H1 (cell line): Measurements from ENCODE around the gene DGKI. TPM values are rescaled to one million over a fixed set of nuclear protein-coding genes. Genes with fewer than 3 reads are reported as not detected.

ENCODE experiments used
- CTCF ChIA-PET: fragments of 300-600 bp; sonication (Branson Sonifier 250); formaldehyde crosslinking; loops from one replicate; lab custom pipeline; 2021; ENCODE audit not compliant: partially characterized antibody; lab: Charles Lee
- POLR2A ChIA-PET: fragments of 300-600 bp; sonication (Branson Sonifier 250); formaldehyde crosslinking; loops from one replicate; lab custom pipeline; 2021; ENCODE audit warnings: inconsistent platforms; ENCODE audit not compliant: partially characterized antibody; lab: Charles Lee
- DNase-seq, 2 experiments: peaks; one replicate each; pipeline versions ENCODE4 v3.0.0 to v3.0.0-alpha.2; 2010 to 2022; ENCODE audit warnings: low spot score in 2 of 2, low read depth in 1 of 2, mixed read lengths in 1 of 2
- FAIRE-seq: peaks from 2 replicates; lab custom pipeline; 2011; peaks lifted over from hg19 to GRCh38; lab: Jason Lieb, UNC
- H2AFZ ChIP-seq: 2 replicates; pipeline ENCODE4 v1.8.1; 2012; ENCODE audit warnings: low read length, inconsistent platforms
- H2AK5ac ChIP-seq: 2 replicates; pipeline ENCODE4 v1.6.1; 2013; ENCODE audit warnings: low read depth, low read length
- H2BK120ac ChIP-seq: replicated peaks from 2 replicates; pipeline ENCODE3; 2013; ENCODE audit warnings: low read depth, low read length, inconsistent platforms
- H2BK12ac ChIP-seq: 2 replicates; pipeline ENCODE4 v1.6.1; 2013; ENCODE audit warnings: low read depth, low read length
- H2BK15ac ChIP-seq: 2 replicates; pipeline ENCODE4 v1.6.1; 2013; ENCODE audit warnings: low read length
- H2BK20ac ChIP-seq: 2 replicates; pipeline ENCODE4 v1.6.1; 2013; ENCODE audit warnings: low read length
- H2BK5ac ChIP-seq: 2 replicates; pipeline ENCODE4 v1.6.1; 2013; ENCODE audit warnings: low read depth, low read length
- H3K14ac ChIP-seq: 2 replicates; pipeline ENCODE4 v1.6.1; 2013; ENCODE audit warnings: inconsistent platforms; ENCODE audit not compliant: insufficient read length
- H3K18ac ChIP-seq: 2 replicates; pipeline ENCODE4 v1.6.1; 2013; ENCODE audit warnings: low read length; ENCODE audit errors: extremely low read depth
- H3K23ac ChIP-seq: 2 replicates; pipeline ENCODE4 v1.6.1; 2013; ENCODE audit warnings: inconsistent platforms; ENCODE audit not compliant: insufficient read length
- H3K23me2 ChIP-seq: 2 replicates; pipeline ENCODE4 v1.6.1; 2013; ENCODE audit warnings: low read depth, low read length
- H3K27ac ChIP-seq: 2 replicates; pipeline ENCODE4 v1.6.1; 2011; ENCODE audit warnings: low read depth, low read length, inconsistent platforms
- H3K27me3 ChIP-seq, 4 experiments: replicated peaks in 1 of 4; 1 replicate in 1 of 4; 2 replicates in 3 of 4; pipeline versions ENCODE4 v1.6.1 to v1.8.1; 2011 to 2013; ENCODE audit warnings: low read length in 3 of 4, mild to moderate bottlenecking in 3 of 4, inconsistent platforms in 2 of 4, mixed read lengths in 2 of 4, moderate library complexity in 1 of 4; ENCODE audit not compliant: control insufficient read depth in 3 of 4, insufficient read depth in 3 of 4; ENCODE audit errors: extremely low read depth in 1 of 4
- H3K36me3 ChIP-seq, 4 experiments: 2 replicates each; pipeline versions ENCODE4 v1.6.1 to v1.8.1; 2011 to 2013; ENCODE audit warnings: mild to moderate bottlenecking in 4 of 4, low read length in 3 of 4, moderate library complexity in 2 of 4, control low read depth in 1 of 4, inconsistent platforms in 1 of 4; ENCODE audit not compliant: insufficient read depth in 4 of 4, control insufficient read depth in 2 of 4
- H3K4ac ChIP-seq: replicated peaks from 2 replicates; pipeline ENCODE3; 2013; ENCODE audit warnings: low read length, low read depth, mixed read lengths, inconsistent platforms; ENCODE audit not compliant: insufficient read length
- H3K4me1 ChIP-seq, 4 experiments: replicated peaks in 1 of 4; 1 replicate in 1 of 4; 2 replicates in 3 of 4; pipeline versions ENCODE4 v1.6.1 to v1.8.1; 2011 to 2013; ENCODE audit warnings: low read length in 3 of 4, inconsistent platforms in 2 of 4, mixed read lengths in 1 of 4; ENCODE audit not compliant: insufficient read depth in 4 of 4, control insufficient read depth in 3 of 4
- H3K4me2 ChIP-seq, 2 experiments: 2 replicates each; pipeline versions ENCODE4 v1.6.1 to v1.8.1; 2011 to 2013; ENCODE audit warnings: low read depth in 2 of 2, low read length in 2 of 2, control low read depth in 1 of 2, inconsistent platforms in 1 of 2, mild to moderate bottlenecking in 1 of 2; ENCODE audit not compliant: insufficient read depth in 1 of 2
- H3K4me3 ChIP-seq, 4 experiments: fragments of 200-600, 300-600 bp in 1 of 4; sonication (generic), shearing (Covaris generic), sonication (Bioruptor Twin) in 1 of 4; 2 replicates each; pipeline versions ENCODE4 v1.5.1 to v1.8.1; 2011 to 2016; ENCODE audit warnings: low read length in 4 of 4, low read depth in 3 of 4, control low read depth in 2 of 4, inconsistent platforms in 2 of 4, mild to moderate bottlenecking in 2 of 4, mixed read lengths in 1 of 4, moderate library complexity in 1 of 4; ENCODE audit not compliant: insufficient read depth in 2 of 4; ENCODE audit errors: extremely low read depth in 1 of 4
- H3K56ac ChIP-seq: replicated peaks from 2 replicates; pipeline ENCODE3; 2013; ENCODE audit warnings: low read depth, mild to moderate bottlenecking, mixed read lengths, low read length, inconsistent platforms; ENCODE audit not compliant: insufficient read length
- H3K79me1 ChIP-seq: 2 replicates; pipeline ENCODE4 v1.6.1; 2013; ENCODE audit warnings: low read depth, low read length, control low read depth
- H3K79me2 ChIP-seq, 2 experiments: 2 replicates each; pipeline versions ENCODE4 v1.6.1 to v1.8.1; 2012 to 2013; ENCODE audit warnings: low read length in 2 of 2, mild to moderate bottlenecking in 2 of 2, inconsistent platforms in 1 of 2; ENCODE audit not compliant: insufficient read depth in 2 of 2, control insufficient read depth in 1 of 2
- H3K9ac ChIP-seq, 4 experiments: replicated peaks in 1 of 4; 1 replicate in 1 of 4; 2 replicates in 3 of 4; pipeline versions ENCODE4 v1.6.1 to v1.8.1; 2011 to 2013; ENCODE audit warnings: low read depth in 3 of 4, low read length in 3 of 4, control low read depth in 2 of 4, mild to moderate bottlenecking in 2 of 4, moderate library complexity in 2 of 4, inconsistent platforms in 1 of 4; ENCODE audit errors: extremely low read depth in 1 of 4
- H3K9me3 ChIP-seq, 2 experiments: 2 replicates each; pipeline versions ENCODE4 v1.6.1 to v1.8.1; 2012 to 2013; ENCODE audit warnings: mild to moderate bottlenecking in 2 of 2, moderate library complexity in 2 of 2, control low read depth in 1 of 2, inconsistent platforms in 1 of 2, low read depth in 1 of 2, low read length in 1 of 2, mixed read lengths in 1 of 2; ENCODE audit not compliant: insufficient read depth in 2 of 2
- H4K20me1 ChIP-seq, 2 experiments: replicated peaks in 1 of 2; 2 replicates each; pipeline versions ENCODE3 to v1.8.1; 2011 to 2013; ENCODE audit warnings: inconsistent platforms in 2 of 2, low read length in 2 of 2, mild to moderate bottlenecking in 1 of 2; ENCODE audit not compliant: insufficient read depth in 2 of 2, control insufficient read depth in 1 of 2
- H4K5ac ChIP-seq: 2 replicates; pipeline ENCODE4 v1.6.1; 2013; ENCODE audit warnings: low read length, low read depth, mixed read lengths, inconsistent platforms; ENCODE audit not compliant: insufficient read length
- H4K8ac ChIP-seq: 2 replicates; pipeline ENCODE4 v1.8.0; 2013; ENCODE audit warnings: mild to moderate bottlenecking, moderate library complexity, low read length, inconsistent platforms; ENCODE audit not compliant: insufficient read depth; ENCODE audit errors: extremely low read depth
- H4K91ac ChIP-seq: replicated peaks from 2 replicates; pipeline ENCODE3; 2013; ENCODE audit warnings: low read length, mixed read lengths, inconsistent platforms; ENCODE audit not compliant: insufficient read length
- CTCF ChIP-seq, 3 experiments: IDR thresholded peaks; 1 replicate in 2 of 3; 2 replicates in 1 of 3; pipeline versions ENCODE4 v1.5.1 to v1.6.1; 2011; ENCODE audit warnings: low read length in 3 of 3, mild to moderate bottlenecking in 3 of 3, inconsistent platforms in 2 of 3, low read depth in 1 of 3, moderate library complexity in 1 of 3; ENCODE audit not compliant: insufficient read depth in 1 of 3; ENCODE audit errors: control extremely low read depth in 1 of 3
- EGR1 ChIP-seq: IDR thresholded peaks from 2 replicates; pipeline ENCODE4 v1.6.1; 2011; ENCODE audit warnings: low read depth, low read length, borderline replicate concordance
- EZH2 ChIP-seq: fragments of 200-600 bp; sonication (generic); IDR thresholded peaks from 2 replicates; pipeline ENCODE4 v1.7.1; 2012; ENCODE audit warnings: low read depth, mild to moderate bottlenecking, moderate library complexity, low read length, inconsistent platforms; ENCODE audit not compliant: severe bottlenecking
- MAFK ChIP-seq: IDR thresholded peaks from 2 replicates; pipeline ENCODE4 v1.6.1; 2012; ENCODE audit warnings: low read depth, mild to moderate bottlenecking, improper control_type of control experiment, low read length
- MAX ChIP-seq: IDR thresholded peaks from 2 replicates; pipeline ENCODE4 v1.6.1; 2012; ENCODE audit warnings: inconsistent platforms
- SIRT6 ChIP-seq: IDR thresholded peaks from one replicate; pipeline ENCODE4 v1.7.1; 2012; ENCODE audit warnings: low read length, inconsistent platforms
- SP1 ChIP-seq: IDR thresholded peaks from 2 replicates; pipeline ENCODE4 v1.6.1; 2011; ENCODE audit warnings: low read depth, low read length
- SUZ12 ChIP-seq: fragments of 200-600 bp; sonication (generic); IDR thresholded peaks from 2 replicates; pipeline ENCODE4 v1.6.1; 2012; ENCODE audit warnings: mild to moderate bottlenecking, inconsistent platforms, low read length, moderate library complexity, mixed read lengths
- USF2 ChIP-seq: IDR thresholded peaks from 2 replicates; pipeline ENCODE4 v1.6.1; 2011; ENCODE audit warnings: low read length, improper control_type of control experiment
- YY1 ChIP-seq: IDR thresholded peaks from 2 replicates; pipeline ENCODE4 v1.6.1; 2011; ENCODE audit warnings: low read depth, mild to moderate bottlenecking, low read length
- WGBS, 2 experiments: shearing (Covaris generic) in 1 of 2; methylation state at CpG; one replicate each; pipeline versions ENCODE4 v1.1.6 to v1.1.7; 2013 to 2015; ENCODE audit warnings: low lambda C conversion rate in 2 of 2, mixed read lengths in 2 of 2, inconsistent platforms in 1 of 2, low coverage in 1 of 2, missing lambda C conversion rate in 1 of 2; ENCODE audit not compliant: insufficient replicate concordance in 2 of 2, insufficient coverage in 1 of 2, insufficient read length in 1 of 2; ENCODE audit errors: extremely low coverage in 1 of 2, missing lambda C conversion rate in 1 of 2; 5-methylcytosine and 5-hydroxymethylcytosine counted together
- polyA plus RNA-seq, 7 experiments: library from polyadenylated mRNA; depleted of rRNA in 3 of 7; stranded (reverse) in 5 of 7; unstranded in 2 of 7; fragments of >200 nt in 5 of 7; fragments of 200-250 nt in 2 of 7; gene quantifications; 1 replicate in 5 of 7; 2 replicates in 1 of 7; 4 replicates in 1 of 7; pipeline versions ENCODE4 v1.2.1 to v1.2.3, GENCODE V29; 2011 to 2013; ENCODE audit warnings: missing spikeins in 2 of 7, mixed read lengths in 2 of 7
- total RNA-seq: library from RNA; stranded (reverse); fragmentation: NEBNext Ultra II Directional; extraction: Animal tissue kit (Norgen Biotek cat#: 25700); gene quantifications from 2 replicates; pipeline ENCODE4 v1.2.1, GENCODE V29; 2021

The DGKI gene
- total and polyA plus RNA-seq, 2 of the 8 experiments (the other 6 are each of a cell fraction or from before 2014, with no cell fraction given), result 0.20 to 0.71 TPM

- FAIRE-seq, result peak; percentile 58
- POLR2A ChIA-PET, result no interaction called here
- no peak for TF ChIP-seq YY1
- no peak for TF ChIP-seq EGR1
- TF ChIP-seq USF2, result no peak
- TF ChIP-seq EZH2, result no peak
- peak; percentile 10 to 80 (median 61) for TF ChIP-seq CTCF (IDR thresholded peaks at IDR 0.05; ENCODE audit: control extremely low read depth in 1 of 3, insufficient read depth in 1 of 3, low read depth in 1 of 3, low read length in 3 of 3)
- TF ChIP-seq SP1, result no peak
- no peak for TF ChIP-seq MAX
- no peak for TF ChIP-seq MAFK
- no peak for TF ChIP-seq SUZ12
- no peak for TF ChIP-seq SIRT6
Measured at GRCh38 chr7:137816696-137817320, 30.0 kb downstream of the DGKI start.

More at GRCh38 chr7:137816696-137817320, 30.0 kb downstream of the DGKI start:
- Histone ChIP-seq H2BK120ac (no peak overlapping the region), H2AFZ (no peak overlapping the region), H2AK5ac (no peak overlapping the region), H3K18ac (no peak overlapping the region), H3K9ac (no peak overlapping the region), H2BK5ac (no peak overlapping the region), H3K4me1 (peaks cover 7 to 15% (median 10%) of the 10 kb centered on the region in 4 experiments), H4K20me1 (no peaks in the 10 kb centered on the region), H4K91ac (no peak overlapping the region), H3K36me3 (no peaks in the 10 kb centered on the region; a peak in 1 of 8 replicates), H3K14ac (no peak overlapping the region), H3K9me3 (no peaks in the 10 kb centered on the region), H3K23me2 (no peaks in the 10 kb centered on the region), H3K4me2 (no peak overlapping the region), H2BK12ac (no peak overlapping the region), H4K8ac (no peak overlapping the region), H2BK20ac (no peak overlapping the region), H3K4me3 (no peak overlapping the region), H3K79me1 (no peaks in the 10 kb centered on the region), H2BK15ac (no peak overlapping the region), H3K4ac (no peak overlapping the region), H3K27me3 (no peaks in the 10 kb centered on the region), H4K5ac (no peak overlapping the region), H3K27ac (no peak overlapping the region), H3K79me2 (no peaks in the 10 kb centered on the region), H3K56ac (no peak overlapping the region), H3K23ac (no peak overlapping the region)
- CTCF ChIA-PET, result interaction anchor here (0.9 to 6.1 kb wide), 7 partner anchors 12 to 160 kb away, joined by 4 to 36 read pairs (median 9); no protein-coding TSS in a partner anchor
- WGBS, 2 experiments, result 80% methylated on average over 5 of the region's 5 CpGs; no CpG with 5 or more reads in 1 of the 2 experiments
- DNase-seq, result no peak
